Smooth muscle cell (in vitro differentiated cells): ENCODE measurements around the gene ANKZF1. TPM values are rescaled to one million over a fixed set of nuclear protein-coding genes. Genes with fewer than 3 reads are reported as not detected.

Experiments
- DNase-seq: peaks from one replicate; lab custom pipeline; 2025; ENCODE audit not compliant: unreplicated experiment; lab: John Stamatoyannopoulos, UW
- H2AFZ ChIP-seq: fragments of 200-600 bp; sonication (generic); 2 replicates; pipeline ENCODE4 v1.6.0; 2016; ENCODE audit warnings: antibody characterized with exemption, low read depth, mild to moderate bottlenecking
- H3F3A ChIP-seq: fragments of 200-600 bp; sonication (generic); 2 replicates; pipeline ENCODE4 v1.6.0; 2017; ENCODE audit warnings: antibody characterized with exemption, low read depth
- H3K27ac ChIP-seq: fragments of 200-600 bp; sonication (generic); 2 replicates; pipeline ENCODE4 v1.5.1; 2016; ENCODE audit warnings: low read depth, mild to moderate bottlenecking
- H3K27me3 ChIP-seq: fragments of 200-600 bp; sonication (generic); 2 replicates; pipeline ENCODE4 v1.6.1; 2016; ENCODE audit warnings: low read depth, mild to moderate bottlenecking
- H3K36me3 ChIP-seq: fragments of 200-600 bp; sonication (generic); 2 replicates; pipeline ENCODE4 v1.5.1; 2016; ENCODE audit warnings: low read depth
- H3K4me1 ChIP-seq: fragments of 200-600 bp; sonication (generic); 2 replicates; pipeline ENCODE4 v1.5.1; 2016; ENCODE audit warnings: low read depth
- H3K4me2 ChIP-seq: fragments of 200-600 bp; sonication (generic); 2 replicates; pipeline ENCODE4 v1.6.0; 2016; ENCODE audit warnings: mild to moderate bottlenecking
- H3K4me3 ChIP-seq: fragments of 200-600 bp; sonication (generic); 2 replicates; pipeline ENCODE4 v1.5.1; 2016; ENCODE audit warnings: mild to moderate bottlenecking
- H3K79me2 ChIP-seq: fragments of 200-600 bp; sonication (generic); 2 replicates; pipeline ENCODE4 v1.6.0; 2016; ENCODE audit warnings: low read depth, mild to moderate bottlenecking
- H3K9ac ChIP-seq: fragments of 200-600 bp; sonication (generic); 2 replicates; pipeline ENCODE4 v1.6.0; 2016; ENCODE audit warnings: low read depth
- H3K9me3 ChIP-seq: fragments of 200-600 bp; sonication (generic); replicated peaks from 2 replicates; pipeline ENCODE4 v1.5.1; 2016; ENCODE audit warnings: low read depth
- H4K20me1 ChIP-seq: fragments of 200-600 bp; sonication (generic); 2 replicates; pipeline ENCODE4 v1.6.0; 2016; ENCODE audit warnings: low read depth
- CTCF ChIP-seq: fragments of 200-600 bp; sonication (generic); IDR thresholded peaks from 2 replicates; pipeline ENCODE4 v1.5.1; 2017; ENCODE audit warnings: borderline replicate concordance, mild to moderate bottlenecking, antibody characterized with exemption; ENCODE audit not compliant: insufficient read depth, poor library complexity, severe bottlenecking
- WGBS: methylation state at CpG from one replicate; pipeline ENCODE4 v1.1.7; 2016; ENCODE audit warnings: low lambda C conversion rate; 5-methylcytosine and 5-hydroxymethylcytosine counted together
- polyA plus RNA-seq: library from polyadenylated mRNA; unstranded; fragments of >200 nt; fragmentation: Nextera tagmentation; extraction: Ambion mirVana; gene quantifications from 2 replicates; pipeline ENCODE4 v1.2.1, GENCODE V29; 2016
- total RNA-seq: library from RNA; depleted of rRNA; stranded (reverse); fragments of >200 nt; gene quantifications from 2 replicates; pipeline ENCODE4 v1.2.3, GENCODE V29; 2014

Gene ANKZF1
- total and polyA plus RNA-seq, 2 experiments from 2014 or later = 31.7 to 52.6 TPM

DNA sequence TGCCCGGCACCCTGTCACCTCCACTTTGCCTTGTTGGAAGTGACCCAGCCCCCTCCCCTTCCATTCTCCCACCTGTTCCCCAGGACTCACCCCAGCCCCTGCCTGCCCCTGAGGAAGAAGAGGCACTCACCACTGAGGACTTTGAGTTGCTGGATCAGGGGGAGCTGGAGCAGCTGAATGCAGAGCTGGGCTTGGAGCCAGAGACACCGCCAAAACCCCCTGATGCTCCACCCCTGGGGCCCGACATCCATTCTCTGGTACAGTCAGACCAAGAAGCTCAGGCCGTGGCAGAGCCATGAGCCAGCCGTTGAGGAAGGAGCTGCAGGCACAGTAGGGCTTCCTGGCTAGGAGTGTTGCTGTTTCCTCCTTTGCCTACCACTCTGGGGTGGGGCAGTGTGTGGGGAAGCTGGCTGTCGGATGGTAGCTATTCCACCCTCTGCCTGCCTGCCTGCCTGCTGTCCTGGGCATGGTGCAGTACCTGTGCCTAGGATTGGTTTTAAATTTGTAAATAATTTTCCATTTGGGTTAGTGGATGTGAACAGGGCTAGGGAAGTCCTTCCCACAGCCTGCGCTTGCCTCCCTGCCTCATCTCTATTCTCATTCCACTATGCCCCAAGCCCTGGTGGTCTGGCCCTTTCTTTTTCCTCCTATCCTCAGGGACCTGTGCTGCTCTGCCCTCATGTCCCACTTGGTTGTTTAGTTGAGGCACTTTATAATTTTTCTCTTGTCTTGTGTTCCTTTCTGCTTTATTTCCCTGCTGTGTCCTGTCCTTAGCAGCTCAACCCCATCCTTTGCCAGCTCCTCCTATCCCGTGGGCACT, 47.1 kb upstream of the ANKZF1 start:
- Histone ChIP-seq H3K4me3 (no peak overlapping the region), H3K27me3 (no peaks in the 10 kb centered on the region), H3K9ac (no peak overlapping the region), H2AFZ (no peak overlapping the region), H3K4me1 (no peaks in the 10 kb centered on the region), H3K36me3 (no peaks in the 10 kb centered on the region), H4K20me1 (peaks cover 7% of the 10 kb centered on the region), H3K27ac (no peak overlapping the region), H3K79me2 (peaks cover 14% of the 10 kb centered on the region), H3F3A (no peaks in the 10 kb centered on the region), H3K9me3 (no peaks in the 10 kb centered on the region), H3K4me2 (no peak overlapping the region)
- TF ChIP-seq CTCF = no peak
- WGBS = 93% methylated on average over 8 of the region's 8 CpGs
- no peak for DNase-seq

DNA sequence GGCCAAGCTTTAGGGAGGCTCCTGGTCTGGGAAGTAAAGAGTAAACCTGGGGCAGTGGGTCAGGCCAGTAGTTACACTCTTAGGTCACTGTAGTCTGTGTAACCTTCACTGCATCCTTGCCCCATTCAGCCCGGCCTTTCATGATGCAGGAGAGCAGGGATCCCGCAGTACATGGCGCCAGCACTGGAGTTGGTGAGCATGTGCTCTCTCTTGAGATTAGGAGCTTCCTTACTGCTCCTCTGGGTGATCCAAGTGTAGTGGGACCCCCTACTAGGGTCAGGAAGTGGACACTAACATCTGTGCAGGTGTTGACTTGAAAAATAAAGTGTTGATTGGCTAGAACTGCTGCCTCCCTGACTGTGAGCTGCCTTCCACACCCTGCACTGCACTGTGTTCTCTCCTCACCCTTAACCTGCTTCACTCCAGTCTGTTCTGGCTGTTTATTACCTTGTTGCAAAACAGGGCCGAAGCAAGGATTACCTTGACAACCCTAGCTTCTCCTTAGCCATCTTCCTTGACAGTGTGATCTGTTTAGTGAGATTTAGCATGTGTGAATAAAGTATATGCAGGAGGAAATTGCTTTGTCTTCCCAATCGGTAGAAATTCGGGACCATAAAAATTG, 46.3 kb upstream of the ANKZF1 start:
- Histone ChIP-seq H3K4me2 (no peak overlapping the region), H2AFZ (no peak overlapping the region)
- WGBS = 96% methylated on average over 6 of the region's 6 CpGs

DNA sequence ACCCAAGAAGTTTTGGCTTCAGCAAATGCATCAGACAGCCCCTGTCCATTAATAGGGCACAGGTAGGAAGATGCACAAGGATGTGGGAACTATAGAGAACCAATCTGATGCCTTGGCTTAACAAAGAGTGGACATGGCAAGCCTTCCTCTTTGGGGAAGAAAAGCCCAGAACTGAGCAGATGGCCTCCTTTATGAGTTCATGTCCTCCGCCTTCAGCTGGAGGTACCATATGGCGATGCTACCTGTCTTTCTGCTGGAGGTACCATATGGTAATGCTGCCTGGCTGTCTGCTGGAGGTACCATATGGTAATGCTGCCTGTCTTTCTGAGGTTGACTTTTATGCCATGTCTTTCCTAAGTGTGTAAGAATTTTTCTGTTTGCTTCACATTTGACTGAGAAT, 45.5 kb upstream of the ANKZF1 start:
- no peaks in the 10 kb centered on the region for H3K27me3 ChIP-seq
- H4K20me1 ChIP-seq = peaks cover 2% of the 10 kb centered on the region
- no peak overlapping the region for H3K27ac ChIP-seq
- DNase-seq = no peak
- no peaks in the 10 kb centered on the region for H3K9me3 ChIP-seq
- no peak for TF ChIP-seq CTCF
- H3K4me1 ChIP-seq = no peaks in the 10 kb centered on the region
- H3K36me3 ChIP-seq = no peaks in the 10 kb centered on the region
- no peak overlapping the region for H2AFZ ChIP-seq
- WGBS = 97% methylated on average over 2 of the region's 2 CpGs
- H3K9ac ChIP-seq = no peak overlapping the region
- no peaks in the 10 kb centered on the region for H3F3A ChIP-seq
- H3K4me3 ChIP-seq = no peak overlapping the region
- peaks cover 6% of the 10 kb centered on the region for H3K79me2 ChIP-seq
- no peak overlapping the region for H3K4me2 ChIP-seq

More for the DNA sequence above, 46.3 kb upstream of the ANKZF1 start:
- no peaks in the 10 kb centered on the region for H3K27me3 ChIP-seq
- H3K27ac ChIP-seq = no peak overlapping the region
- DNase-seq = no peak
- no peak overlapping the region for H3K9ac ChIP-seq
- no peaks in the 10 kb centered on the region for H3K36me3 ChIP-seq
- peaks cover 7% of the 10 kb centered on the region for H4K20me1 ChIP-seq
- H3K4me3 ChIP-seq = no peak overlapping the region
- no peaks in the 10 kb centered on the region for H3F3A ChIP-seq
- H3K9me3 ChIP-seq = no peaks in the 10 kb centered on the region
- H3K4me1 ChIP-seq = no peaks in the 10 kb centered on the region
- peaks cover 14% of the 10 kb centered on the region for H3K79me2 ChIP-seq
- no peak for TF ChIP-seq CTCF
